ENCODE results near the gene TRAPPC10.

TRAPPC10 gene

DNA sequence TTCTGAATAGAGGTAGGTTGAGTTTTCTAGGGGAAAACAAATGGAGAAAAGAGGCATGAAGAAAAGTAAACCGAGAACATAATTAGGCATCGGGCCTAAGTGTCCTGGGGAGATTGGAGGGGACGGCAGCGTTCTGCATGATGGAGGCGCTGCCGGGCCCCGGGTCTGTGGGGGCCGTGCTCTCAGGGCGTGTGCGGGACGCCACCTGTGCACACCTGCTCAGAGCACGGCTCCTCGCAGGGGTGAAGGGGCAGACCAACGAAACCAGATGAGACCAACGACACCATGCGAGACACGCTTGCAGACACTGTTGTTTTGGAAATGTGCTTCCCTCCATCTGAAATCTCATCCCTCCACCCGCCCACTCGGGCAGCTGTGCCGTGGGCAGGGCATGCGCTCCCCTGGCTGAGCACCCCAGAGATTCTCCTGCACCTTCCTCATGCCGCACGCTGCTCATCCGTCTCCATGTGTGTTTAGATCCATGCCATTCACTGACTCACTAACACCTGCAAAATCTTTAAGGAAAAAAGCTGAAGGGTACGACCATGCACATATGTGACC, 28.2 kb upstream of the TRAPPC10 start:
- DNase-seq, result no peak

- no peak for DNase-seq
Measured at GRCh38 chr21:43984905-43985689, 27.0 kb upstream of the TRAPPC10 start.

GRCh38 chr21:43985690-43986251, 26.3 kb upstream of the TRAPPC10 start:
- no peak for DNase-seq

GRCh38 chr21:43986544-43987451, 25.3 kb upstream of the TRAPPC10 start:
- no peak for DNase-seq

DNA sequence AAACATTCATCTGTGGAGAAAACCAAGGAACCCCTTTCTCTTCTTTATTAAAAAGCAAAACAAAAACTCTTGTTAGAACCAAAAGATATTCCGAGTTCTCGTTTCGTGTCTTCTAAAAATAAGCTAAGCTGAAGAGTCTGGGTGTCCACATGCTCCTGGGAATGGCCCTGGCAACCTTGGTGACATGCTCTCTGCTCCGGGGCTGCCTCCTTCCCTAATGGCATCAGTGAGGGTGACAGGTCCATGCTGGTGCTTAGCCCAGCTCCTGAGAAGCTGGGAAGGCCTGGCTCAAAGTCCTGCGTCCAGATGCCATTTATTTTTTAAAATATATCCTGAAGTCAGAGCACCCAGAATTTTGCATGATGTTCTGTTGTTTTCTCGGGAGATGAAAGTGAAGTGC, 24.6 kb upstream of the TRAPPC10 start:
- DNase-seq, result no peak

GRCh38 chr21:43988016-43988415, 24.1 kb upstream of the TRAPPC10 start:
- no peak for DNase-seq

GRCh38 chr21:43988506-43989230, 23.4 kb upstream of the TRAPPC10 start:
- no peak for DNase-seq

DNA sequence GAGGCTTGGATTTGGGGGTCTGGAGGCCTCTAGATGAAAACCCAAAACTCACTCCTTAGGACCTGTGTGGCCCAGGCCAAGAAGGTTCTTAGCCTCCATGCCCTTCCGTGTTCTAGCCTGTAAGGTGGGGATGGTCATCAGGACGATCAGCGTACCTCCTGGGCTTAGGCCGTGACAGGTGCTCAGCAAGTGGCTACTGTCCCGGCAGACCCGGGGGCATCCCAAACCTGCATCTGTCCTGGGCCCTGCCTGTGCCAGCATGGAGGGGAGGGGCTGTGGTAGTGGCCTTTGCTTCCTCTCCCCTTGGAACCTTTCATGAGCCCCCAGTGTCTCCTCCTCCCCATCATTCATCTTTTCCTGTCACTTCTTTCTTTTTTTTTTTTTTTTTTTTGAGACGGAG, 22.7 kb upstream of the TRAPPC10 start:
- DNase-seq, result no peak

DNA sequence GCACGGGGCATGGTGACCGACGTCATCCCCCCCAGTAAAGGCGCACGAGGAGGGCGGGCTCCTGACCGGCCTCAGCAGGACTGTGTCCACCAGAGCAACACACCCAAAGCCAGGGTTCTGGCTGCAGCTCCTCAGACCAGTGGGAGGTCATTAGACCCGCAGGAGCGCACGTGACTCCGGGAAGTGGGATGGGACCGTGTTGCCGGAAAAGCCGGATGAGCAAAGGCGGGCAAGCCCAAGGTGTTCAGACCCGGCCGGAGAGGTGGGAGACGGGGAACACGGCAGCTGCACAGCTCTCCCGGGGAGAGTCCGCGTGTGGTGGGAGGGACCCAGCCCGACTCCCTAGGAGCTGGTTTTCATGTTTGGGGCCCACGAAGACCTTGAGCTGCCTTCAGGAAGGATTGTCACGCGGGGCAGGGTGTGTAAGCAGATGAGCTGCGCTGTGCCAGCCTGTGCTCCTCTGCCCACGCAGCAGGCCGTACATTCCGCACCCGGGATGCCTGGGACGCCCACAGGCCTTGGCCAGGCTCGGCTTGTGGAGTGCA, 20.6 kb upstream of the TRAPPC10 start:
- no peak for DNase-seq

GRCh38 chr21:43992121-43992520, 20.0 kb upstream of the TRAPPC10 start:
- no peak for DNase-seq

DNA sequence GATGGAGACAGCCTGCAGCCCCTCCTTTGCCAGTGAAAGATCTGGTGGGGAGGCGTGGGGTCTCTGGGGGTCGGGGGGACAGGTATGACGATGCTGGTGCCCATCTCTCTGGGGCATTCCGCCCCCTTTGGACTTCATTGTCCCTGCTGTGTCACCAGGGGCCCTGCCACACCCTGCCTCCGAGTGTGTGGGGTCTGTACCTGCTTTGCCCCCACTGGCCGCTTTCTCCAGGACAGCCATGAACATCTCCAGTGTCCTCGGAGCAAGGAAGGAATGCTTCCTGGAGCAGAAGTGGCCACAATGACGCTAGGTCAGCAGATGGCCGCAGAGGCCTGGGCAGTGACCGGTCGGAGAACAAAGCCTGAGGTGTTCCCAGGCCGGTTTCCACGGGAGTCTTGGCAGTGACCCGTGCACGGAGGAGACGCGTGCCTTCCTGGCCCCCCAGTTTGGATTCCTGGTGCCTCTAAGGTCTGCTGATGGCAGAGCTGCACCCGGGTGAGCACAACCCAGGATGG, 18.6 kb upstream of the TRAPPC10 start:
- no peak for DNase-seq

DNA sequence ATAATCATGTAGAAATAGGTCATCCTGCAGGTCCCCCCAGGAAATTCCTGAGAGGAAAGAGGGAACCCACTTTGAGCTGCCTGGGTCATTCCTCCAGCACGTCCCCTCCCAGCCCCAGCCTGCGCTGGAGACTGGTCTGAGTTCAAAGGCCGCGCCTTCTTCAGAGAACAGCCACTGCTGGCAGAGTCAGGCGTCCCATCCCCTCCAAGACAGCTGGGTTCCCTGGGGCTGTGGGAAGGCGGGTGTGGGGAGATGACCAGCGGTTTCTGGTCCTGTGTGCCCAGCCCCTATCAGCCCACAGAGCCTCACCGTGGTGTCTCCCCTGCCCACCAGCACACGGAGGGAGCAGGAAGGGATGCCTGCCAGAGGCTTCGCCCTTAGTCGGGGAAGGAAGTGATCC, 18.0 kb upstream of the TRAPPC10 start:
- DNase-seq, result no peak

DNA sequence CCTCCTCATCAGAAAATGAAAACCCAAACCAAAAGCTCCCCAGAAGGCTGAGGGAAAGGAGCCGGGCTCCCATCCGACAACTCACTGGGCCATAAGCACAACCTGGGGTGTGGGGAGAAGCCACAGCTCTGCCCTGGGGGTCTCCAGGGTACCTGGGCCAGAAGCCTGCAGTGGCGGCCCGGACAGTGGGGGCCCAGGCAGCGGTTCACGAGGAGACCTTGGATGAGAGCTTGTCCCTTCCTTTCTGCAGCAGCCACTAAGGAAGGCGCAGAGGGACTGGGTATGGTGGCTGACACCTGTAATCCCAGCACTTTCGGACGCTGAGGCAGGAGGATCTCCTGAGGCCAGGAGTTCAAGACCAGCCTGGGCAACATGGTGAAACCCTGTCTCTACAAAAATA, 17.5 kb upstream of the TRAPPC10 start:
- no peak for DNase-seq

GRCh38 chr21:43995521-43996105, 16.5 kb upstream of the TRAPPC10 start:
- no peak for DNase-seq

- no peak for DNase-seq
Measured at GRCh38 chr21:43997766-43998742, 14.1 kb upstream of the TRAPPC10 start.

- no peak for DNase-seq
Measured at GRCh38 chr21:44000360-44000759, 11.7 kb upstream of the TRAPPC10 start.

DNA sequence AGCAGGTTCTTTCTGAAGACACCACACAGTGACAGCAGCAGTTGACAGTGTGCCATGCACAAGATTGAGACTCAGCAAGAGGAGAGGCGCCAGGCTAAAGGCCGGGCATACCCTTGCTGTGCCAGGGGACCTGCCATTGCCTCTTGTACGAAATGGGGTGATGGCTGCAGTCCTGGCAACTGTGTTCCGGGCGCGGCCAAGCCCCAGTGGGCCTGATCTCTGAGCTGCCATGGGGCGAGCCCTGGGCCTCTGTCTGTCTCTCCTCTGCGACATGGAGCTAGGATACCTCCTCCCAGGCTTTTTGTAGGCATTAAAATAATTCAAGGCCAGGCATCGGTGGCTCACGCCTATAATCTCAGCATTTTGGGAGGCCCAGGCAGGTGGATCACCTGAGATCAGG, 9.6 kb upstream of the TRAPPC10 start:
- DNase-seq, result no peak

DNA sequence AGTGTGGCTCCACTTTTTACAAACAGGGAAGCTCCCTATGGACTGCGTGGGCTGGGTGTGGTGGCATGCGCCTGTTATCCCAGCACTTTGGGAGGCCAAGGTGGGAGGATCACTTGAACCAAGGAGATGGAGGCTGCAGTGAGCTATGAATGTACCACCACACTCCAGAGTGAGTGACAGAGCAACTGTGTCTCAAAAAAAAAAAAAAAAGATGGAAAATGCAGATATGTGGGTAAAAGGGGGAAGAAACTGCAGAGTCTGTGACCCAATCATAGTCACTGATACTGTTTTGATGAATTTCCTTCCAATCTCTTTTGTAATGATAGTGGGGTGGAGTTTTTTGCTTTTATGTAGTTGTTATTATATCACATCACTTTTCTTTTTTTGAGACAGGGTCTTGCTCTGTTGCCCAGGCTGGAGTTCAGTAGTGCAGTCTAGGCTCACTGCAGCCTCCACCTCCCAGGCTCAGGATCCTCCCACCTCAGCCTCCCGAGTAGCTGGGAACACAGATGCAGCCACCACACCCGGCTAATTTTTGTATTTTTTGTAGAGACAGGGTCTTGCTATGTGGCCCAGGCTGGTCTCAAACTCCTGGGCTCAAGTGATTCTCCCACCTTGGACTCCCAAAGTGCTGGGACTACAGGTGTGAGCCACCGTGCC, 8.7 kb upstream of the TRAPPC10 start:
- no peak for DNase-seq

DNA sequence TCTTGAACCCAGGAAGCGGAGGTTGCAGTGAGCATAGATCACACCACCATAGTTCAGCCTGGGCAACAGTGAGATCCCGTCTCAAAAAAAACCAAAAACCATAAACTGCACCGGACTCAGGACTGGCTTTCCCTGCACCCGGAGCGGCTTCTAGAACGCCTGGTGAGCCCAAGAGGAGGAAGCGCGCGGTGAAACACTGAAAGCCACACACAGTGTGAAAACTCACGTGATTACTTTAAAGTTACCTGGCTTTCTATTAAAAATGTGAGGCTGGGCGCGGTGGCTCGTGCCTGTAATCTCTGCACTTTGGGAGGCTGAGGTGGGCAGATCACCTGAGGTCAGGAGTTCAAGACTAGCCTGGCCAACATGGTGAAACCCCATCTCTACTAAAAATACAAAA, 7.0 kb upstream of the TRAPPC10 start:
- DNase-seq, result no peak

DNA sequence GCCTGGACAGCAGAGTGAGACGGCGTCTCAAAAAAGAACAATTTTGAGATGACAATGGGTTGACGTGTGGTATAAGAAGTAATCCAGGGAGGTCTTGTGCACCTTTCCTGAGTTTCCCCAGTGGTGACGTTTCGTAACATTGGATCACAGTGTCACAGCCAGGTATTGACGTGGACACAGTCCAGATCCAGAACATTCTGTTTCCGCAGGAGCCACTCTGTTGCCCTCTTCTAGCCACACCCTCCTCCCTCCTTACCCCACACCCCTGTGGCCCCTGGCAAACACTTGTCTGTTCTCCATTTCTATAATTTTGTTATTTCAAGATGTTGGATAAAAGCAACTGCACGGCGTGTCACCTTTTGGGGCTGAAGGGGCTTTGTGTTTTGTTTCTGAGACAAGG, 6.5 kb upstream of the TRAPPC10 start:
- no peak for DNase-seq
